ENCODE data around the gene KRTAP13-1.

KRTAP13-1 gene

GRCh38 chr21:30439975-30440374 is 44.1 kb downstream of the KRTAP13-1 start, which contains the start of gene KRTAP15-1:
Gene KRTAP15-1 (plus strand): TSS chr21:30440275. CDS start chr21:30440328, 53 bp downstream.
- Histone ChIP-seq H3K4me1 (ENCODE audit: low read length) (no peaks in the 10 kb centered on the region), H3K9me3 (ENCODE audit: insufficient read depth, low read length) (no peaks in the 10 kb centered on the region), H3K79me2 (ENCODE audit: low read length) (no peaks in the 10 kb centered on the region), H3K4me3 (ENCODE audit: low read length) (no peak within 1 kb of the TSS), H3K27me3 (ENCODE audit: low read depth, low read length) (no peaks in the 10 kb centered on the region), H2AFZ (ENCODE audit: low read depth, low read length) (no peak within 1 kb of the TSS), H3K9ac (ENCODE audit: low read length) (no peak within 1 kb of the TSS), H3K36me3 (replicated peaks; ENCODE audit: low read depth, low read length) (no peaks in the 10 kb centered on the region), H4K20me1 (ENCODE audit: insufficient read depth, low read length) (no peaks in the 10 kb centered on the region), H3K4me2 (ENCODE audit: low read length) (no peak within 1 kb of the TSS), H3K27ac (ENCODE audit: low read length) (no peak within 1 kb of the TSS)
- TF ChIP-seq CTCF (IDR thresholded peaks at IDR 0.05; ENCODE audit: low read depth, low read length) (no peak), EZH2phosphoT487 (IDR thresholded peaks at IDR 0.05; ENCODE audit: low read depth) (no peak)

DNA sequence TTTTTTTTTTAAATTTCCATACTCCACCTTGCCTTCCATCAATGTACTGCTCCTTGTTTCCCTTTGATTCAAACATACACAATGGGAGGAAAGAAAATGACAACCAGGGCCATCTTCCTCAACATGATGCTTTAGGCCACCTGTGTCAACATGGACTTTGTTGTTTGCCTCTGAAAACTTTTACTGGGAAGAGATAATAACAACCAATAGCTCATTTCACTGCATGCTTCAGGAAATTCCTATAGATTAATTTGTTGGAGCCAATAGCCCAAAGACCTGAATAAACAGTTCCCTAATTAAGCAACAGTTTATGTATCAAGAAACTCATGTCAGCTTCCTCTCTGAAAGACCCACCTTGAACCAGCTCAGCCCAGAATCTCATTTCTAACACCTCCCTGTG is 47.4 kb downstream of the KRTAP13-1 start:
- no peaks in the 10 kb centered on the region for H3K36me3 ChIP-seq (replicated peaks; ENCODE audit: low read depth, low read length)
- no peaks in the 10 kb centered on the region for H3K27me3 ChIP-seq (ENCODE audit: low read depth, low read length)
- H3K9ac ChIP-seq (ENCODE audit: low read length), result no peak overlapping the region
- H3K4me3 ChIP-seq (ENCODE audit: low read length), result no peak overlapping the region
- H3K27ac ChIP-seq (ENCODE audit: low read length), result no peak overlapping the region
- no peaks in the 10 kb centered on the region for H3K79me2 ChIP-seq (ENCODE audit: low read length)
- TF ChIP-seq EZH2phosphoT487 (IDR thresholded peaks at IDR 0.05; ENCODE audit: low read depth) (no peak), CTCF (IDR thresholded peaks at IDR 0.05; ENCODE audit: low read depth, low read length) (no peak)
- H4K20me1 ChIP-seq (ENCODE audit: insufficient read depth, low read length), result no peaks in the 10 kb centered on the region
- no peaks in the 10 kb centered on the region for H3K9me3 ChIP-seq (ENCODE audit: insufficient read depth, low read length)
- H3K4me2 ChIP-seq (ENCODE audit: low read length), result no peak overlapping the region
- no peaks in the 10 kb centered on the region; the same call in 1 of the 2 replicates for H3K4me1 ChIP-seq (ENCODE audit: low read length)
- no peak overlapping the region for H2AFZ ChIP-seq (ENCODE audit: low read depth, low read length)

- no peak overlapping the region for H2AFZ ChIP-seq (ENCODE audit: low read depth, low read length)
Observed at GRCh38 chr21:30444204-30444603, 48.4 kb downstream of the KRTAP13-1 start.

More at GRCh38 chr21:30444204-30444603, 48.4 kb downstream of the KRTAP13-1 start:
- H3K79me2 ChIP-seq (ENCODE audit: low read length), result no peaks in the 10 kb centered on the region
- H3K36me3 ChIP-seq (replicated peaks; ENCODE audit: low read depth, low read length), result no peaks in the 10 kb centered on the region
- no peak overlapping the region for H3K4me3 ChIP-seq (ENCODE audit: low read length)
- H3K4me1 ChIP-seq (ENCODE audit: low read length), result no peaks in the 10 kb centered on the region; the same call in 1 of the 2 replicates
- no peaks in the 10 kb centered on the region for H3K9me3 ChIP-seq (ENCODE audit: insufficient read depth, low read length)
- TF ChIP-seq EZH2phosphoT487 (IDR thresholded peaks at IDR 0.05; ENCODE audit: low read depth), result no peak
- no peak for TF ChIP-seq CTCF (IDR thresholded peaks at IDR 0.05; ENCODE audit: low read depth, low read length)
- H3K4me2 ChIP-seq (ENCODE audit: low read length), result no peak overlapping the region
- H3K9ac ChIP-seq (ENCODE audit: low read length), result no peak overlapping the region
- no peaks in the 10 kb centered on the region for H3K27me3 ChIP-seq (ENCODE audit: low read depth, low read length)
- H4K20me1 ChIP-seq (ENCODE audit: insufficient read depth, low read length), result no peaks in the 10 kb centered on the region
- no peak overlapping the region for H3K27ac ChIP-seq (ENCODE audit: low read length)
